ENCODE measurements around the gene CHD9.

GRCh38 chr16:53378138-53378537 is 323.3 kb downstream of the CHD9 start:
- no peak for TF ChIP-seq CTCF (IDR thresholded peaks at IDR 0.05)
- no peak for TF ChIP-seq POLR2AphosphoS5 (IDR thresholded peaks at IDR 0.05)
